Ammon's horn (tissue), 1 donor: ENCODE results near the gene CARD9.
"Not testable (repeated sequence)": the region's sequence is repeated elsewhere in the genome, so short reads cannot be mapped to it uniquely, and the experiment has no call there.

ENCODE experiments used
- DNase-seq: peaks from one replicate; pipeline ENCODE4 v3.0.0-alpha.2; 2016; ENCODE audit warnings: low spot score

The CARD9 gene

GRCh38 chr9:136373300-136374182, at the start of gene CARD9:
TSS of gene CARD9 (minus strand) at chr9:136373669. CDS start at chr9:136372078, 1,591 bp downstream.
- peak; percentile 71 for DNase-seq

GRCh38 chr9:136422876-136423275, 49.4 kb upstream of the CARD9 start:
- no peak for DNase-seq

- no peak for DNase-seq
Observed at GRCh38 chr9:136421791-136422190, 48.3 kb upstream of the CARD9 start.

- DNase-seq = no peak
Observed at GRCh38 chr9:136419092-136419420, 45.6 kb upstream of the CARD9 start.

GRCh38 chr9:136418182-136419091, 45.0 kb upstream of the CARD9 start:
- DNase-seq = no peak

- DNase-seq = no peak
Observed at GRCh38 chr9:136416914-136417313, 43.4 kb upstream of the CARD9 start.

- no peak for DNase-seq
Observed at GRCh38 chr9:136416427-136416826, 43.0 kb upstream of the CARD9 start.

GRCh38 chr9:136412962-136413361, 39.5 kb upstream of the CARD9 start:
- DNase-seq = no peak

GRCh38 chr9:136411378-136411777, 37.9 kb upstream of the CARD9 start:
- DNase-seq = no peak

GRCh38 chr9:136410500-136411287, 37.2 kb upstream of the CARD9 start, which contains the start of the genes ENTR1 and PMPCA:
TSS of gene ENTR1 (minus strand) at chr9:136410614. CDS start at chr9:136410397, 217 bp downstream.
TSS of gene PMPCA (plus strand) at chr9:136410658. CDS start at chr9:136410669, 11 bp downstream.
- peak; percentile 95 for DNase-seq

GRCh38 chr9:136409557-136410455, 36.3 kb upstream of the CARD9 start:
- DNase-seq = no peak

- DNase-seq = no peak
Observed at GRCh38 chr9:136407911-136408310, 34.4 kb upstream of the CARD9 start.

GRCh38 chr9:136407061-136407460, 33.6 kb upstream of the CARD9 start:
- not testable (repeated sequence) for DNase-seq

- DNase-seq = not testable (repeated sequence)
Observed at GRCh38 chr9:136405904-136406303, 32.4 kb upstream of the CARD9 start.

GRCh38 chr9:136405481-136405880, 32.0 kb upstream of the CARD9 start:
- DNase-seq = no peak

- no peak for DNase-seq
Observed at GRCh38 chr9:136404801-136405136, 31.3 kb upstream of the CARD9 start.

GRCh38 chr9:136403915-136404800, 30.7 kb upstream of the CARD9 start:
- DNase-seq = no peak

GRCh38 chr9:136403538-136403914, 30.1 kb upstream of the CARD9 start:
- no peak for DNase-seq

GRCh38 chr9:136402067-136402466, 28.6 kb upstream of the CARD9 start:
- DNase-seq = no peak
